IPS DF 6.9 (cell line): ENCODE measurements around the gene GLG1.

ENCODE experiments used
- DNase-seq: peaks from one replicate; pipeline ENCODE4 v3.0.0-alpha.2; 2013; ENCODE audit warnings: low read depth, low spot score
- H3K27ac ChIP-seq: one replicate; pipeline ENCODE4 v1.5.1; 2013; ENCODE audit warnings: low read length, control low read depth
- H3K27me3 ChIP-seq: 2 replicates; pipeline ENCODE4 v1.6.1; 2013; ENCODE audit warnings: mild to moderate bottlenecking, low read length; ENCODE audit not compliant: control insufficient read depth, insufficient read depth
- H3K36me3 ChIP-seq: 2 replicates; pipeline ENCODE4 v1.6.1; 2013; ENCODE audit warnings: low read length; ENCODE audit not compliant: control insufficient read depth, insufficient read depth
- H3K4me1 ChIP-seq: 2 replicates; pipeline ENCODE4 v1.6.1; 2013; ENCODE audit warnings: low read length; ENCODE audit not compliant: control insufficient read depth, insufficient read depth
- H3K4me3 ChIP-seq: 2 replicates; pipeline ENCODE4 v1.5.1; 2013; ENCODE audit warnings: mild to moderate bottlenecking, low read length
- H3K9me3 ChIP-seq: 2 replicates; pipeline ENCODE4 v1.6.1; 2013; ENCODE audit warnings: low read length, inconsistent platforms; ENCODE audit not compliant: control insufficient read depth, insufficient read depth
- WGBS: extraction: QIAGEN DNeasy Blood & Tissue Kit; methylation state at CpG from one replicate; pipeline ENCODE4 v1.1.7; 2013; ENCODE audit warnings: mixed read lengths, missing lambda C conversion rate; ENCODE audit not compliant: insufficient read length, insufficient coverage; 5-methylcytosine and 5-hydroxymethylcytosine counted together

The GLG1 gene

DNA sequence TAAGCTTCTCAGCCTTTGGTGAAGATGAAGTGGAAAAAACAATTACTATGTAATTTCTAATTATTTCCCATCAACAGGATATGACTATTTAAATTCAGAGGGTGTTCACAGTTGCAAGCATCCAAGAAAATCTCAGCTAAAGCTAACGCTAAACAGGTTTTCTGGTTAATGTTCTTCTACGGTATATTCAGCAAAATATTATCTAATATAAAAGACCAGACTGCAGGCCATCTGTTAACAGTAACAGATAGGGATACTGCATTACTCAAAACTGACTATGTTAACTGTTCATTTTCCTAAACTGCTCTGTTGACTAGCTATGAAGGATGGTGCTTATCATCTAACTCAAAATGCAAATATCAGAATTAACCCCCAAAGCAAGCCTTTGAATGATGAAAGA, 32.8 kb downstream of the GLG1 start:
- Histone ChIP-seq H3K9me3 (no peaks in the 10 kb centered on the region), H3K36me3 (no peaks in the 10 kb centered on the region), H3K4me3 (no peak overlapping the region), H3K27ac (no peak overlapping the region), H3K27me3 (no peaks in the 10 kb centered on the region), H3K4me1 (no peaks in the 10 kb centered on the region)
- no CpG with 5 or more reads among the region's 2 CpGs for WGBS
- no peak for DNase-seq

DNA sequence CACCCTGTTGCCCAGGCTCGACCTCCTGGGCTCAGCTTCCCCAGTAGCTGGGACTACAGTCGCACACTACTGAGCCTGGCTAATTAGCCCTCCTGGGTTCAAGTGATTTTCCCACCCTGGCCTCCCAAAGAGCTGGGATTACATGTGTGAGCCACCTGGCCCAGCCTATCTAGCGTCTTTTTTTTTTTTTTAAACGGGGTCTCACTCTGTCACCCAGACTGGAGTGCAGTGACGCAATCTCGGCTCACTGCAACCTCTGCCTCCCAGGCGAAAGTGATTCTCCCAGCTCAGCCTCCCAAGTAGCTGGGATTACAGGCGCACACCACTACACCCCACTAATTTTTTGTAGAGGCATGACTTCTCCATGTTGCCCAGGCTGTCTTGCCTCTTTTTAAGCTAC, 33.3 kb downstream of the GLG1 start:
- no peak overlapping the region for H3K27ac ChIP-seq
- DNase-seq = no peak
- H3K4me1 ChIP-seq = no peaks in the 10 kb centered on the region
- H3K9me3 ChIP-seq = no peaks in the 10 kb centered on the region
- no peak overlapping the region for H3K4me3 ChIP-seq
- H3K36me3 ChIP-seq = no peaks in the 10 kb centered on the region
- no peaks in the 10 kb centered on the region for H3K27me3 ChIP-seq
- WGBS = no CpG with 5 or more reads among the region's 8 CpGs

DNA sequence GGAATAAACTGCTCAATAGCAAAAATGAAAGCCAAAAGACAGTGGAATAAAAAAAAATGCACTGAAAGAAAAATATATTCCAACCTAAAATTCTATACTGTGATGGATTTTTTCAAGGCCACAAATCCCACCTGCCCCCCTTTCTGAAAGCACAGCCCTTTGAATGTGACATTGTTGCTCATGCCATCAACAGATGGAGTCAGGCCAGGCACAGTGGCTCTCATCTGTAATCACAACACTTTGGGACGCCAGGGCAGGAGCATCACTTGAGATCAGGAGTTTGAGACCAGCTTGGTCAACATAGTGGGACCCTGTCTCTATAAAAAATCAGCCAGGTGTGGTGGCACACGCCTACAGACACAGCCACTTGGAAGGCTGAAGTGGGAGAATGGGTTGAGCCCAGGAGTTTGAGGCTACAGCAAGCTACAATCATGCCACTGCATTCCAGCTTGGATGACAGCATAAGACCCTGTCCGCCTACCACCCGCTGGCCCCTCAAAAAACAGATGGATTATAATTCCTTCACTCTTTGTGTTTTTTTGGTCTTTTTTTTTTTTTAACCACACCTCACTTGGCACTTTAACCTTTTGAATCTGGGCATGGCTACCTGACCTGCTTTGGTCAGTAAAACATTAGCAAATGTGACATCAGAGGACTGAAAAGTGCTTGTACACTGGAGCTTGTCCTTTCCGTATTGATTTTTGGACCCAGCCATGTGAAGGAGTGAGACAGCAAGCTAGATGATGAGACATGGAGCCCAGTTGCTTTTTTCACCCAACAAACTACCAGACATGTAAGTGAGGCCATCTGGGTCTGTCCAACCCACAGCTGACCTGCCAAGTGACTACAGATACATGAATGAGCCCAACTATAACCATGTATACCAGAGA, 36.3 kb downstream of the GLG1 start:
- Histone ChIP-seq H3K27ac (no peak overlapping the region), H3K9me3 (no peaks in the 10 kb centered on the region), H3K4me3 (no peak overlapping the region), H3K4me1 (no peaks in the 10 kb centered on the region), H3K36me3 (no peaks in the 10 kb centered on the region), H3K27me3 (no peaks in the 10 kb centered on the region)
- WGBS = no CpG with 5 or more reads among the region's 5 CpGs
- no peak for DNase-seq

DNA sequence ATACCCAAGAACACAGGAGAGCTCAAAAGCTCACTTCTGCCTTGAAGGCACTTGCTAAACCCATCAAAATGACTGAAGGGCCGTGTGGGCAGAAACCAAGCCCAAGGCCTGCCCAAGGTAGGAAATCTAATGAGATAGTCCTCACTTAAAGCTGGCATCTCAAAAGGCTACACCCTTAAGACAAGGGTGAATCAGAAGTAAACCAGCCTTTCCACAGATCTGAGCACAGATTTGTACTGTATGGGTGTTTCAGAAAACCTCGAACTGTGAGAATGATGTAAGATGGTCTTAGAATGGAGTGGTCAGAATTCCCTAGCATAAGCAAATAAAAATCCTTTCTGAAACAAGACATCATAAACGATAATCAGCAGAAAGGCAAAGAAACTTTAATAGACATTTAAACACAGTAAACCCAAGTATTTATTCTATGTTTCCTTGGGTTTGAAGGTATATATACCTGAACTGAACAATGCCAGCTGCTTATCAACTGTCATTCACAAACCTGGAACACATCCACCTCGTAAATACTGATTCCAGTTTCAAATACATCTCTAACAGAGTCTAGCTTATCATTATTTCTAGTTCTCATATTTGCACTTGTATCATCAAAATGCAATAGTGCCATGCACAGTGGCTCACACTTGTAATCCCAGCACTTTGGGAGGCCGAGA, 37.8 kb downstream of the GLG1 start:
- Histone ChIP-seq H3K4me1 (no peaks in the 10 kb centered on the region), H3K36me3 (no peaks in the 10 kb centered on the region), H3K27ac (no peak overlapping the region), H3K27me3 (no peaks in the 10 kb centered on the region), H3K4me3 (no peak overlapping the region), H3K9me3 (no peaks in the 10 kb centered on the region)
- WGBS = no CpG with 5 or more reads among the region's 5 CpGs
- no peak for DNase-seq

DNA sequence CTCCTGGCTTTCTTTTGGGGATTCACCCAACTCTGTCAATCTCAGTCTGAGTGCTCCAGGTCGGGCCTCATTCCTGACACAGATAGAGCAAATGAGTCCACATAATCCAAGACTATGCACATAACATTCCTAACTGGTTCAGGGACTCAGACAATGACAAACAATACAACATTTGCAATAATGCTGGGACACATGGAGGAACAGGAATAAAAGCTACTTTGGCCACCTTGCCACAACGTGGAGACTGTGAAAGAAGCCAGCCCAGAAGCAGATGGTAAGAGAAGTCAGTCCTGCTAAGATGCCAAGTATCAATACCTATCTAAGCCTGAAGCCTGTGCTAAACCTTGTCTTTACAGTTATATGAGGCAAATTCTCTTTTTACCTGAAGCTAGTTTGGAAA, 39.0 kb downstream of the GLG1 start:
- Histone ChIP-seq H3K36me3 (no peaks in the 10 kb centered on the region), H3K27me3 (no peaks in the 10 kb centered on the region), H3K27ac (no peak overlapping the region), H3K9me3 (no peaks in the 10 kb centered on the region), H3K4me3 (no peak overlapping the region), H3K4me1 (no peaks in the 10 kb centered on the region)
- DNase-seq = no peak
- no CpG with 5 or more reads among the region's 2 CpGs for WGBS

DNA sequence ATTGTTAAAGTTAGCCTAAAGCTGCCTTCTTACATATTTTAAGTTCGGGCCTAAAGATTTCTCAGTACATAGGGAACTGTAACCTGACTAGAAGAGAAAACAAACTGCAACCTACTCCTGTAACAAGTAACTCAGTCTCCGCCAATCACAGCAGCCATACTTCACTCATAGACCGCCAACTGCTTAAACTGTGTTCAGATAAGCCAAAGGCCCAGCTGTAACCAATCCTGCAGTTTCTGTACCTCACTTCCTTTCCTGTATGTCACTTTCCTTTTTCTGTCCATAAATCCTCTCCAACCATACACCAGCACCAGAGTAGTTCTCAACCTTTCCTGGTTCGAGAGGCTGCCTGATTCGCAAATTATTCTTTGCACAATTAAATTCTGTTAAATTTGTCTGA, 41.5 kb downstream of the GLG1 start:
- no CpG with 5 or more reads among the region's 5 CpGs for WGBS
- no peaks in the 10 kb centered on the region for H3K27me3 ChIP-seq
- H3K9me3 ChIP-seq = no peaks in the 10 kb centered on the region
- H3K27ac ChIP-seq = no peak overlapping the region
- DNase-seq = no peak
- H3K36me3 ChIP-seq = no peaks in the 10 kb centered on the region
- H3K4me1 ChIP-seq = no peaks in the 10 kb centered on the region
- H3K4me3 ChIP-seq = no peak overlapping the region

DNA sequence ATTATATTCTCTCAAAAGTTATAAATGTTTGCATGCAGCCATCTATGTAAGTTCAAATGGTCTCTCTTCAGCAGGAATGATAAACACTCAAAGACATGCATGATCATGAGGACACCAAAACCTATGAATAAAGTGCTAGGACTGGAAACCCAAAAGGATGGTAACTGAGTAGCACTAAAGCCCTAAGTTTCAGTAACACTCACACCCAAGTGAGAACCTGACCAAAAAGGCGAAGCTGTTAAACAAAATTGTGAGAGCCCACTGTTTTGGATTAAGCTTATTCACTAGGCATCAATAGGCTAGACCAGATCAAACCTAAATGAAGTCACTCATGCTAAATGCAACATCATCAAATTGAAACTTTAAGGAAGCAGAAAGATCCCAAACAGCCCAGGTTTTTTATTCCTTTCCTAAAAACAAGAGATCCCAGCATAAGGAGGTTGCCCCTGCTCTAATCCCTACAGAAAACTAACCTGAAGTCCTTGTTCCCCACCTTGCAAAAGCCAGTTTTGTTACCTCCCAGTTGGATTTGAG, 42.4 kb downstream of the GLG1 start:
- WGBS = no CpG with 5 or more reads among the region's 1 CpG
- no peaks in the 10 kb centered on the region for H3K4me1 ChIP-seq

DNA sequence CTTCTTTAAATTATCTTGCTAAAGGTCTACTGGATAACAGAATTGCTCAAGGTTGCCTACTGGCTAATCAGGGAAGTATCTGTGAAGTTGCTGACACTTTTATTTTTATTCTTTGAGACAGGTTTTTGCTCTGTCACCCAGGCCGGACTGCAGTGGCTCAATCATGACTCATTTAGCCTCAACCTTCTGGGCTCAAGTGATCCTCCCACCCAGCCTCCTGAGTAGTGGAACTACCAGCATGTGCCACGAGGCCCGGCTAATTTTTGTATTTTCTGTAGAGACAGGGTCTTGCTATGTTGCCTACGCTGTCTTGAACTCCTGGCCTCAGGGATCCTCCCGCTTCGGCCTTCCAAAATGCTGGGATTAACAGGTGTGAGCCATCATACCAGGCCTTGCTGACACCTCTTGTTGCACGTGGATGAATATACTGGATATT, 43.1 kb downstream of the GLG1 start:
- Histone ChIP-seq H3K27ac (no peak overlapping the region), H3K36me3 (no peaks in the 10 kb centered on the region), H3K27me3 (no peaks in the 10 kb centered on the region), H3K4me1 (no peaks in the 10 kb centered on the region), H3K4me3 (no peak overlapping the region), H3K9me3 (no peaks in the 10 kb centered on the region)
- no CpG with 5 or more reads among the region's 7 CpGs for WGBS
- DNase-seq = no peak

More for the DNA sequence above, 42.4 kb downstream of the GLG1 start:
- Histone ChIP-seq H3K36me3 (no peaks in the 10 kb centered on the region), H3K27me3 (no peaks in the 10 kb centered on the region), H3K9me3 (no peaks in the 10 kb centered on the region), H3K4me3 (no peak overlapping the region), H3K27ac (no peak overlapping the region)
- DNase-seq = no peak

DNA sequence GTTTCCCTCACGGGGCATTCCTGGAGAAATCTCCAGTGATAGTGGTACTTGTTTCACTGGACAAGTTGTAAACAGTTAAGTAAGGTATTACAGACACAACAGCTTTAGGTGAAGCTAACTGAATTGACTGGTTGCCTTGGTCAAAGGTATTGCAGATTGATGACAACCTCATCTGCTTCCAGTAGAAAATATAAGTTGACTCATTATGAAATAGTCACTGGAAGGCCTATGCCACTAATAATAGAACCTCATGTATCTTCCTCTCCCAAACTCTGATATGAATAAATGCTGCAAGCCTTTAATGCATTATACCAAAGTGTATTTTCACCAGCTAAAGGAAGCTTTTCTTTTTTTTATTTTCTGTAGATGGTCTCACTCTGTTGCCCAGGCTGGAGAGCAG, 44.8 kb downstream of the GLG1 start:
- Histone ChIP-seq H3K4me1 (no peaks in the 10 kb centered on the region), H3K9me3 (no peaks in the 10 kb centered on the region), H3K4me3 (no peak overlapping the region), H3K36me3 (no peaks in the 10 kb centered on the region), H3K27ac (no peak overlapping the region), H3K27me3 (no peaks in the 10 kb centered on the region)
- no CpG with 5 or more reads among the region's 1 CpG for WGBS
- no peak for DNase-seq

DNA sequence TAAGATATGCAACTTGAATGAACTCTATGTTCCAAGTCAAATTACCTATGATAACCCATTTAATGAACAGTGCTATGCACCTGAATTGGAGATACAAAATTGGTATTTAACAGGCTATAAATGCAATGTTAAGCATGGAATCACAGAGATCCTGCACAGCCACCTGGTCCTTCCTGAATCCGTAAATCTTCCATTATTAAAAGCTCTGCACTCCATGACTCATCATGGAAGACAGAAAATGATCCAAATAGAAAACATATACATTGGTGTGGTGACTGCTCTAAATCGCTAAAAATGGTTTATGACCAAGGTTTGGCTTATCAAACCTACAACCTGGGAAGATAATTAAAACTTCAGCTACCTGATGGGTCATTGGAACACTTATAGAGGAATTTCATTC, 45.3 kb downstream of the GLG1 start:
- Histone ChIP-seq H3K4me1 (no peaks in the 10 kb centered on the region), H3K36me3 (no peaks in the 10 kb centered on the region), H3K9me3 (no peaks in the 10 kb centered on the region), H3K27me3 (no peaks in the 10 kb centered on the region), H3K4me3 (no peak overlapping the region), H3K27ac (no peak overlapping the region)
- WGBS = no CpG with 5 or more reads among the region's 2 CpGs
- no peak for DNase-seq
